Astrocyte of the hippocampus (primary cell): Measurements from ENCODE around the gene COMMD4.
"Not testable (repeated sequence)": the region's sequence is repeated elsewhere in the genome, so short reads cannot be mapped to it uniquely, and the experiment has no call there.

Experiments used
- DNase-seq: peaks from one replicate; pipeline ENCODE4 v3.0.0; 2011; ENCODE audit warnings: low read depth, low spot score

The COMMD4 gene

DNA sequence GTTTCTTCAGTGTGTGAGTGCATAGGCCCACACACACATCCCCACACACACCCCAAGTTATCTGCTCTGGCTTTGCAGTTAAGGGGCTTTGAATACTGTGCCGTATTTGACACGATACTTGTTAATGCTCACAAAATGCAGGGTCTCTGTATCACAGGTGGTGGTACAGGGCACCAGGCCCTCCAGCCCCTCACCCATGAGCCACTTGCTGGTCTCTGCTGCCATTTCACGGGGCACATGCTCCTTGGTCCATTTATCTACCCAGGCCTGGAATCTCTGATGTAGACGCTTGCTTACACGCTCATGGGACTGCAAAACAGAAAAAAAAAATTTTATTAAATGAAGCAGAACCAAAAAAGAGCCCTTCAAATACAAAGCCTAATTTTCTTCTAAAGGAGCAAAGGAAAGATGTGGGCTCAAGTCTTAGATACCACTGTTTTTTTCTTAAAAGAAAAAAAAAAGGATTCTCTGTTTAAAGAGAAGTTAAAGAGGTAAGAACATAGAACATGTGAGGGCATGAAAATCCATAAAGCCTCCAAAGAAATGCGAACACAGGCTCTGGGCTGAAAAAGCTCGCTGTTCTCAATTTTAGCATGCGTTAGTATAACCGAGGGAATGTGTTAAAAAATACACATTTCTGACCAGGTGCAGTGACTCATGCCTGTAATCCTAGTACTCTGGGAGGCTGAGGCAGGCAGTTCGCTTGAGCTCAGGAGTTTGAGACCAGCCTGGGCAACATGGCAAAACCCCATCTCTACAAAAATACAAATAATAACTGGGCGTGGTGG is 36.2 kb downstream of the COMMD4 start:
- DNase-seq = no peak

DNA sequence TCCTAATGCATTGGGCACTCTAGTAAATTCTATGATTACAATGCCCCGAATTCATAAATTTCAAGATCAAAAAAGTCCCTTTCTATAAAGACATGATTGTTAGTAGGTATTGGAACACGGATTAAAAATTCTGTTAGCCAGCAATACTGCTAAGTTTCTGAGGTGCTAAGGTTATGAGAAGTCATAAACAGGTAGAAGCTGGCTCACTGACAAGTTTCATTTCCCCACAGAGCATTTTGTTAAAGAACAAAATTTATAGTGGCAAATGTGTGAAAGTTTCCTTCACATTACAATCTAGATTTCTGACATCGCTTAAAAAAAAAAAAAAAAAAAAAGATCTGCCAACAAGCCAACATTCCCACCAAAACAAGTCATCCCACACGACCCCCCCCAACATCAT is 44.9 kb downstream of the COMMD4 start:
- DNase-seq = no peak

DNA sequence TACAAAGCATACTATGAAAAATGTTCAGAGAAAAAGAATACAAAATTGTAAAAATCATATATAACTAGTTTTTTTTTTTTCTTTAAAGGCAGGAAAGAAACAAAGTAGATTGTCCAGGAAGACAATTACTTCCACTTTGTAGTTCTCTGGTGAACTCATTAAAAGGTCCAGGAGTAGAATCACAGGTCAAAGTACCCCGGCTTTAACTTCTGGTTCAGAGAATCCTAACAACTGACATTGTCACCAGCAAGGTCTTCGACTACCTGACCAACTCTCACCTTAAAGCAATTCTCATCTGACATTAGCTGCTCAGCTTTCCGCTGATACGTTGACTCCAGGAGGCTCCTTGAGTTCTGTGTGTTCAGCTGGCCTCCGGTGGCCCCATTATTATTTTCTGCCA is 48.1 kb downstream of the COMMD4 start:
- not testable (repeated sequence) for DNase-seq
